Right ventricle myocardium superior (tissue), 1 donor: ENCODE results near the gene SYTL2. TPM values are rescaled to one million over a fixed set of nuclear protein-coding genes. Genes with fewer than 3 reads are reported as not detected.

Experiments
- ATAC-seq: fragments of 200-7000 bp; cut with Tn5 transposase; one replicate; pipeline ENCODE4 v1.9.1; 2020; ENCODE audit warnings: mild to moderate bottlenecking; ENCODE audit not compliant: poor library complexity
- DNase-seq: peaks from one replicate; pipeline ENCODE4 v3.0.0-alpha.2; 2020
- intact Hi-C: fragments of 100-400 bp; cut with DNase I; formaldehyde crosslinking; loops from one replicate; pipeline ENCODE4 v1.11.2; 2022
- total RNA-seq: library from RNA; stranded (reverse); fragmentation: NEBNext Ultra II Directional; extraction: Animal tissue kit (Norgen Biotek cat#: 25700); gene quantifications from one replicate; pipeline ENCODE4 v1.2.1, GENCODE V29; 2021
- donor health status: DM: no; HTN: yes; CAD: no; lungs with severe emphysema.

Gene SYTL2
- total RNA-seq, 1 donor from 2014 or later = 4.0 TPM

DNA sequence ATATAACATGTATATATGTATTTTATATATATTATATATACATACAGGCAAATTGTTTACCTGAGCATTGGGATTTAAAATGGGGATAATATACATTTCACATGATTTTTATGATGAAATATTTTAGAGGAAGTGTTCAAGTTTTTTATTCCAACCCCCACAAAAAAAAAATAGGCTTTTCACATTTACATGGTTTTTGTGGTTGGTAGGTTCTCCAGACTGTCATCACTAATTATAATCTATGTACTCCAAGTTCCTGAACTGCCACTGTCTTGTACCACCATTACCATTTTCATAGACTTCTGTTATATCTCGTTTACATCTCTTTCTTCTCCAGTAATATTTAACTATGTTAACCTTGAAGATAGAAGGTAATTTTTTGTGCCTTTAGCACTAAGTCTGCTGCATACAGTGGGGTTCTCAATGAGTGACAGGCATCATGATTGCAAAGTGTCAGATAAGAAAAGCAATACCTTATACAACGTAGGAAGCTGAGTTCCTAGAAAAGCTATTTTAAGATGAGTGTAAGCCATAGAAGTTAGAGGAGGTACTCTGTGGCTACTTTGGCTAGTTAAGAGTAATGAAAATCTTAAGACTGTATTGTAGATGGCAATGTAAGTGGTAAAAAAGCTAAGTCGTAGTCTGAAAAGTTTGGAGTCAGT is 158.0 kb downstream of the SYTL2 start:
- intact Hi-C loops = no loop called here
- ATAC-seq (no peak), DNase-seq (no peak)

- no peak for ATAC-seq
- no peak for DNase-seq
- intact Hi-C loops = no loop called here
Observed at GRCh38 chr11:85651118-85651517, 159.8 kb downstream of the SYTL2 start.

GRCh38 chr11:85647604-85648299 is 163.2 kb downstream of the SYTL2 start, which contains the start of gene TMEM126A:
Gene TMEM126A, plus strand, starts transcription at chr11:85647967. Its CDS starts 2,289 bp downstream, at chr11:85650256.
- ATAC-seq = peak; percentile 99
- intact Hi-C loops = no loop called here
- peak; percentile 95 for DNase-seq

DNA sequence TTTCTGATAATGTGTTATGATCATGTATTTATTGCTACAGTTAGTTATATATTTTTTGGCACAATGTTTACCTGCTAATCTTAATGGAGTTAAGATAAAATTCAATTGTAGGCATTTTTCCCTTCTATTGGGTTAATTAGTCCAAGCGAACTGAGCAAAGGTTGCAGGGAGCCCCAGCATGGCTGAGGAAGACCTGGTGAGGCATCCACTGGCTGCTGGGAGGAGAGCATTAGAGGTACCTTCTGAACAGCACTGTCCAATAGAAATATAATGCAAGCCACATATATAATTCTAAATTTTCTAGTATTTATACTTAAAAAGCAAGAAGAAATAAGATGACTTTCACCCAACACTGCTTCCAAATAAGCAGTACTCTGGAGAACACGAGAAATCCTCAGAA is 163.9 kb downstream of the SYTL2 start:
- ATAC-seq (no peak), DNase-seq (no peak)
- intact Hi-C loops = no loop called here

Other genes with a start within 250 kb of the SYTL2 start
- gene DLG2, start 183.8 kb downstream of the SYTL2 start, total RNA-seq = 6.1 TPM
- 61.6 TPM for gene TMEM126B, start 182.5 kb downstream of the SYTL2 start, total RNA-seq
- 76.1 TPM for gene TMEM126A, start 163.2 kb downstream of the SYTL2 start, total RNA-seq
- 11.2 TPM for gene CREBZF, start 146.0 kb downstream of the SYTL2 start, total RNA-seq
- 0.97 TPM for gene CCDC89, start 124.9 kb downstream of the SYTL2 start, total RNA-seq
- not detected for gene CCDC83, start 44.2 kb upstream of the SYTL2 start, total RNA-seq